GM23338 (cell line): ENCODE measurements around the gene LYPD5.
"Not testable (repeated sequence)": the region's sequence is repeated elsewhere in the genome, so short reads cannot be mapped to it uniquely, and the experiment has no call there.

ENCODE experiments used
- CREB1 ChIP-seq: fragments of 250-450 bp; sonication (Bioruptor Pico); IDR thresholded peaks from 2 replicates; pipeline ENCODE4 v1.5.0; 2020; ENCODE audit warnings: low read depth, mild to moderate bottlenecking, moderate library complexity
- CTCF ChIP-seq, 2 experiments: fragments of 200-600 bp in 1 of 2; sonication (generic) in 1 of 2; conservative IDR thresholded peaks; 2 replicates each; pipeline versions ENCODE4 v1.5.1 to v1.6.1; 2016 to 2017; ENCODE audit warnings: antibody characterized with exemption in 2 of 2, low read depth in 2 of 2, mild to moderate bottlenecking in 2 of 2, moderate library complexity in 1 of 2
- EZH2 ChIP-seq: fragments of 200-600 bp; sonication (generic); IDR thresholded peaks from one replicate; pipeline ENCODE4 v1.8.0; 2017; ENCODE audit warnings: antibody characterized with exemption, mild to moderate bottlenecking, low read depth; ENCODE audit not compliant: unreplicated experiment
- EZH2phosphoT487 ChIP-seq: fragments of 200-600 bp; sonication (generic); IDR thresholded peaks from one replicate; pipeline ENCODE4 v1.8.1; 2018; ENCODE audit warnings: antibody characterized with exemption; ENCODE audit not compliant: unreplicated experiment
- JUNB ChIP-seq: IDR thresholded peaks from one replicate; pipeline ENCODE4 v1.6.1; 2016; ENCODE audit warnings: antibody characterized with exemption; ENCODE audit not compliant: unreplicated experiment
- POLR2AphosphoS5 ChIP-seq: IDR thresholded peaks from 2 replicates; pipeline ENCODE4 v1.6.1; 2016; ENCODE audit warnings: antibody characterized with exemption, low read depth
- REST ChIP-seq: IDR thresholded peaks from one replicate; pipeline ENCODE4 v1.6.1; 2018; ENCODE audit warnings: antibody characterized with exemption; ENCODE audit not compliant: unreplicated experiment
- ZNF114 ChIP-seq: fragments of 250-450 bp; sonication (Bioruptor Pico); IDR thresholded peaks from 2 replicates; pipeline ENCODE4 v1.5.0; 2020; ENCODE audit warnings: mild to moderate bottlenecking, moderate library complexity
- ZNF331 ChIP-seq: fragments of 250-450 bp; sonication (Bioruptor Pico); IDR thresholded peaks from 2 replicates; pipeline ENCODE4 v1.5.0; 2020; ENCODE audit warnings: low read depth, mild to moderate bottlenecking, moderate library complexity

GRCh38 chr19:43817454-43817853, 15.2 kb upstream of the LYPD5 start:
- TF ChIP-seq CTCF (conservative IDR thresholded peaks at IDR 0.05; ENCODE audit: low read depth in 2 of 2); ZNF114 (CRISPR knock-in tag); POLR2AphosphoS5; CREB1; EZH2; REST; EZH2phosphoT487; ZNF331 (CRISPR knock-in tag); JUNB: not testable (repeated sequence)
